Measurements from ENCODE around the gene PDPK1. TPM values are rescaled to one million over a fixed set of nuclear protein-coding genes. Genes with fewer than 3 reads are reported as not detected.
A peak's percentile ranks its signal among the peaks of the same experiment; 100 is the strongest.

Gene PDPK1
- total and polyA plus RNA-seq, 10 donors, result 6.2 to 74.5 (median 48.7) TPM

GRCh38 chr16:2516391-2517240 is 21.2 kb upstream of the PDPK1 start:
- Histone ChIP-seq H3K4me1 (peaks cover 59 to 86% (median 82%) of the 10 kb centered on the region in 6 donors), H3K4me3 (peak overlapping the region in 7 of 8 donors; percentile 9 to 97 (median 78)), H3K36me3 (peaks cover 0 to 39% (median 6%) of the 10 kb centered on the region in 6 donors), H3K27me3 (replicated peaks in 1 of 7) (no peaks in the 10 kb centered on the region), H3K9me3 (no peaks in the 10 kb centered on the region), H3K27ac (peak overlapping the region; percentile 97 to 100 (median 100))
- peak; percentile 88 for DNase-seq
- 29 to 45% (median 38%) methylated on average over 11 of the region's 11 CpGs for WGBS, 5 donors
- TF ChIP-seq POLR2A (IDR thresholded peaks at IDR 0.05) (no peak), POLR2AphosphoS5 (IDR thresholded peaks at IDR 0.05) (peak; percentile 47 to 73 (median 60)), CTCF (IDR thresholded peaks at IDR 0.05 in 8 of 11, conservative IDR thresholded peaks at IDR 0.05 in 3 of 11) (peak in 2 of 11 experiments; percentile 2 to 22)
- intact Hi-C loops (cut with DNase I; ENCODE audit: low total_unique reads), result no loop called here

GRCh38 chr16:2517954-2518605 is 19.7 kb upstream of the PDPK1 start:
- Histone ChIP-seq H3K4me1 (peaks cover 55 to 83% (median 76%) of the 10 kb centered on the region in 6 donors), H3K27ac (peak overlapping the region in 7 of 8 donors; percentile 41 to 100 (median 100))

GRCh38 chr16:2518823-2519710 is 18.8 kb upstream of the PDPK1 start:
- TF ChIP-seq POLR2A (IDR thresholded peaks at IDR 0.05) (no peak), POLR2AphosphoS5 (IDR thresholded peaks at IDR 0.05) (peak in 1 of 3 donors; percentile 65), CTCF (IDR thresholded peaks at IDR 0.05 in 8 of 11, conservative IDR thresholded peaks at IDR 0.05 in 3 of 11) (no peak)
- peaks cover 0 to 63% (median 17%) of the 10 kb centered on the region in 6 donors for H3K36me3 ChIP-seq
- H3K9me3 ChIP-seq, result no peaks in the 10 kb centered on the region
- H3K27ac ChIP-seq, result peak overlapping the region in 7 of 8 donors; percentile 78 to 100 (median 100)
- WGBS, 5 donors, result 80 to 89% (median 81%) methylated on average over 18 to 39 of the region's 39 CpGs
- H3K4me1 ChIP-seq, result peaks cover 55 to 88% (median 70%) of the 10 kb centered on the region in 6 donors
- intact Hi-C loops (cut with DNase I; ENCODE audit: low total_unique reads), result no loop called here
- H3K4me3 ChIP-seq, result peak overlapping the region in 6 of 8 donors; percentile 55 to 93 (median 74)
- H3K27me3 ChIP-seq (replicated peaks in 1 of 7), result no peaks in the 10 kb centered on the region
- peak; percentile 86 for DNase-seq

More at GRCh38 chr16:2517954-2518605, 19.7 kb upstream of the PDPK1 start:
- Histone ChIP-seq H3K36me3 (peaks cover 0 to 54% (median 10%) of the 10 kb centered on the region in 6 donors), H3K4me3 (peak overlapping the region in 1 of 8 donors; percentile 93), H3K9me3 (no peaks in the 10 kb centered on the region), H3K27me3 (replicated peaks in 1 of 7) (no peaks in the 10 kb centered on the region)
- TF ChIP-seq POLR2A (IDR thresholded peaks at IDR 0.05), result no peak
- peak in 1 of 3 donors; percentile 31 for TF ChIP-seq POLR2AphosphoS5 (IDR thresholded peaks at IDR 0.05)
- WGBS, 5 donors, result 78 to 86% (median 82%) methylated on average over 11 to 12 of the region's 12 CpGs
- intact Hi-C loops (cut with DNase I; ENCODE audit: low total_unique reads), result no loop called here
- peak; percentile 62 for DNase-seq

- Histone ChIP-seq H3K27ac (peak overlapping the region; percentile 78 to 100 (median 92)), H3K9me3 (no peaks in the 10 kb centered on the region), H3K4me1 (peaks cover 55 to 93% (median 70%) of the 10 kb centered on the region in 6 donors), H3K27me3 (replicated peaks in 1 of 7) (no peaks in the 10 kb centered on the region), H3K36me3 (peaks cover 0 to 70% (median 23%) of the 10 kb centered on the region in 6 donors), H3K4me3 (peak overlapping the region in 7 of 8 donors; percentile 54 to 93 (median 71))
- peak; percentile 88 for DNase-seq
- intact Hi-C loops (cut with DNase I; ENCODE audit: low total_unique reads), result no loop called here
- 50 to 74% (median 61%) methylated on average over 22 of the region's 22 CpGs for WGBS, 5 donors
- TF ChIP-seq CTCF (IDR thresholded peaks at IDR 0.05 in 8 of 11, conservative IDR thresholded peaks at IDR 0.05 in 3 of 11), result no peak
- no peak for TF ChIP-seq POLR2A (IDR thresholded peaks at IDR 0.05)
- no peak for TF ChIP-seq POLR2AphosphoS5 (IDR thresholded peaks at IDR 0.05)
Measured at GRCh38 chr16:2519711-2520080, 18.1 kb upstream of the PDPK1 start.

All from spleen (tissue), 11 donors.